OCI-LY7 (cell line): ENCODE results near the gene INS. TPM values are rescaled to one million over a fixed set of nuclear protein-coding genes. Genes with fewer than 3 reads are reported as not detected.

Experiments
- BruUV-seq: library from RNA; stranded (reverse); fragments of 400-500 nt; replicated peaks from 2 replicates; lab custom pipeline; 2021; lab: Mats Ljungman, UMichigan
- CTCF ChIA-PET: fragments of 300-600 bp; sonication (Branson Sonifier 250); formaldehyde crosslinking; loops from one replicate; lab custom pipeline; 2022; ENCODE audit warnings: antibody characterized with exemption; ENCODE audit not compliant: unreplicated experiment; lab: Charles Lee
- POLR2A ChIA-PET: fragments of 300-600 bp; sonication (Branson Sonifier 250); formaldehyde crosslinking; loops from one replicate; lab custom pipeline; 2022; ENCODE audit warnings: antibody characterized with exemption; lab: Charles Lee
- DNase-seq: peaks from one replicate; pipeline ENCODE4 v3.0.0-alpha.2; 2015; ENCODE audit warnings: low spot score
- H2AFZ ChIP-seq: fragments of 200-600 bp; sonication (generic), shearing (Covaris generic); 2 replicates; pipeline ENCODE4 v1.6.1; 2014; ENCODE audit warnings: mild to moderate bottlenecking, antibody characterized with exemption, low read length, moderate library complexity
- H3K27ac ChIP-seq: fragments of 200-600 bp; sonication (generic); 2 replicates; pipeline ENCODE4 v1.5.1; 2014; ENCODE audit warnings: mixed run types, low read depth, mild to moderate bottlenecking, moderate library complexity, low read length, inconsistent platforms; ENCODE audit not compliant: poor library complexity, severe bottlenecking
- H3K36me3 ChIP-seq: fragments of 200-600 bp; sonication (generic); 2 replicates; pipeline ENCODE4 v1.6.1; 2014; ENCODE audit warnings: mild to moderate bottlenecking, antibody characterized with exemption, low read length, moderate library complexity, mixed read lengths; ENCODE audit not compliant: insufficient read depth
- H3K4me1 ChIP-seq: fragments of 200-600 bp; sonication (generic); 2 replicates; pipeline ENCODE4 v1.5.1; 2014; ENCODE audit warnings: mild to moderate bottlenecking, low read length; ENCODE audit not compliant: insufficient read depth, poor library complexity, severe bottlenecking
- H3K4me2 ChIP-seq: fragments of 200-600 bp; sonication (generic); 2 replicates; pipeline ENCODE4 v1.6.1; 2014; ENCODE audit warnings: mild to moderate bottlenecking, low read length
- H3K4me3 ChIP-seq: fragments of 200-600 bp; sonication (generic); 2 replicates; pipeline ENCODE4 v1.5.1; 2014; ENCODE audit warnings: mild to moderate bottlenecking, low read depth, low read length; ENCODE audit not compliant: poor library complexity, severe bottlenecking
- H3K79me2 ChIP-seq: fragments of 200-600 bp; sonication (generic); 2 replicates; pipeline ENCODE4 v1.6.1; 2016; ENCODE audit warnings: low read depth, mild to moderate bottlenecking, low read length, moderate library complexity, mixed read lengths; ENCODE audit not compliant: insufficient read depth
- H3K9me2 ChIP-seq: fragments of 200-600 bp; sonication (generic); 2 replicates; pipeline ENCODE4 v1.6.1; 2016; ENCODE audit warnings: mild to moderate bottlenecking, low read length, mixed read lengths; ENCODE audit not compliant: insufficient read depth
- H3K9me3 ChIP-seq: fragments of 200-600 bp; sonication (generic); 2 replicates; pipeline ENCODE4 v1.6.1; 2014; ENCODE audit warnings: mild to moderate bottlenecking, mixed run types, low read length, mixed read lengths
- H4K20me1 ChIP-seq: fragments of 200-600 bp; sonication (generic); 2 replicates; pipeline ENCODE4 v1.6.1; 2014; ENCODE audit warnings: mild to moderate bottlenecking, antibody characterized with exemption, low read length, moderate library complexity, mixed read lengths; ENCODE audit not compliant: insufficient read depth
- CTCF ChIP-seq: fragments of 200-600 bp; sonication (generic); conservative IDR thresholded peaks from 2 replicates; pipeline ENCODE4 v1.5.1; 2014; ENCODE audit warnings: mild to moderate bottlenecking, antibody characterized with exemption, low read length, moderate library complexity, mixed read lengths
- EZH2phosphoT487 ChIP-seq: fragments of 200-600 bp; sonication (generic); IDR thresholded peaks from 2 replicates; pipeline ENCODE4 v1.6.1; 2018; ENCODE audit warnings: low read depth, borderline replicate concordance, mild to moderate bottlenecking, mixed run types, antibody characterized with exemption, low read length, moderate library complexity, mixed read lengths
- intact Hi-C: fragments of 100-400 bp; cut with micrococcal nuclease; formaldehyde crosslinking; loops from one replicate; pipeline ENCODE4 v1.10.0; 2022; ENCODE audit not compliant: unreplicated experiment
- total RNA-seq, 2 experiments: library from RNA; depleted of rRNA in 1 of 2; stranded (reverse); fragments of >200 nt in 1 of 2; shearing (Covaris generic) in 1 of 2; gene quantifications; 2 replicates each; pipeline ENCODE4 v1.2.3, GENCODE V29; 2014 to 2022

Gene INS
- total RNA-seq, 2 experiments from 2014 or later: not detected

DNA sequence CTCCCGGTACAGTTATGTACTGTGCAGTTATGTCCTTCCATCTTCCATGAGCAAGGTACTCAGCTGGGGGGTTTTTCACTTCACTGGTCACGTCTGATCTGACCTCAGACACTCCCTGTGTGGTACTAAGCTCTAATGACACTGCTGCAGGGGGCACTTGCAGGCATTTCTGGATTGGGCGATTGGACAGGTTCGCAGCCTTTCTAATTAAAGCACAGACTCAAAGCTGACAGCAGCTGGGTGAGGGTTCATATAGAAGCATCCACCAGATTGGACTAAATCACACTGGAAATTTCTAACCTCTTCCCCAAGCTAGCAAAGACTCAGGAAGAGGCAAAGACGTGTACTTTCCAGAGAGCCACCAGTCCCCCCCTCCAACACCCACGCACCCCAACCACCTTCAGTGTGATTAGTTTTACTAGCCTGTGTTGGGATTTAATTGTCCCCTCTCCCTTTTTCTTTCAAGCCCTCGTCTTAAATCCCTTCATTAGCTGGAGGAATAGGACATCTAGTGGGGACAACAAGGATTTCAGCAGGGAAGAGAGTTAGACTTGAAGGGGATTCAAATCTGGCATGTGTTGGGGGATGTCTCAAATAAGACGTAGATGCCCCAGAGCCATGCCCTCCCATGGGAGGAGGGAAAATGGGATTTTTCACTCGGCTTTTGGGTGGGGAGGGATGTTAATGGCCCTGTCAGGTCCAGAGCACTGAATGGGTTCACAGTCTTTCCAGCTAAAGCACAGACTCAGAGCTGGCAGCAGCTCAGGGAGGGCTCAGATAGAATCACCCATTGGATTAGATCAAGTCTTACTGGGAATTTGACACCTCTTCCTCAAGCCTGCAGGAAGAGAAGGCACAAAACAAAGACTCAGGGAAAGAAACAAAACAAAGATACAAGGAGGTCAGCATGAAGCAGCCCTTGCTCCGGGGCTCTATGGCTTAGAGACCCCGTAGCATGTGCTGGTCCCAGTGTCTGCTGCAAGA, 10.9 kb downstream of the INS start:
- Histone ChIP-seq H3K79me2 (no peaks in the 10 kb centered on the region), H3K9me2 (no peaks in the 10 kb centered on the region), H2AFZ (no peak overlapping the region), H3K36me3 (no peaks in the 10 kb centered on the region), H3K4me1 (peaks cover 4% of the 10 kb centered on the region), H3K9me3 (no peaks in the 10 kb centered on the region), H3K4me3 (no peak overlapping the region), H3K27ac (no peak overlapping the region), H3K4me2 (no peak overlapping the region), H4K20me1 (no peaks in the 10 kb centered on the region)
- DNase-seq: peak; percentile 13
- intact Hi-C loops: loop anchor here (5.0 to 10.0 kb wide), 2 partner anchors 458 to 495 kb away; no protein-coding TSS in a partner anchor
- CTCF ChIA-PET: interaction anchor here (0.6 kb wide), 1 partner anchor 16 kb away, joined by 3 read pairs; no protein-coding TSS in a partner anchor
- POLR2A ChIA-PET: interaction anchor here (0.7 kb wide), 1 partner anchor 196 kb away, joined by 4 read pairs; no protein-coding TSS in a partner anchor
- BruUV-seq: no TSS peak
- TF ChIP-seq CTCF: peak; percentile 48
- TF ChIP-seq EZH2phosphoT487: no peak

DNA sequence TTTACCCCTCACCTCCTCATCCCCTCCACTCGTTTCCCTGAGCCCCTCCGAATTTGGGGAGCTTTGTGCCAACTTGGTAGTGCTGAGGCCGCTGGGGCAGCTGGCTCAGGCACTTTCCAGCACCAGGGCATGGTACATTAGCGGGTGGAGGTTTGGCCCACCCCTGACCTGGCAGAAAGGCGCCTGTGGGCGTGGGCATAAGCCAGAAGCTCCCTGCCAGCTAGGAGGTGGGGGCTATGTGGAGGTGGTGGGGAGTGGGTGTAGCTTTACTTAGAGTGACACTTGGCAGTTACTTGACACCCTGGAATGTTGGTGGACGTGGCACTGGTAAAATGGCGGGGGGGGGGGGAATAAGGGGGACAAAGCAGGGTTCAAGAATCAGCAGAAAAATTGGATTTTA, 11.5 kb downstream of the INS start:
- H3K4me2 ChIP-seq: no peak overlapping the region
- no peak overlapping the region for H3K4me3 ChIP-seq
- no peaks in the 10 kb centered on the region for H3K9me2 ChIP-seq
- H3K27ac ChIP-seq: no peak overlapping the region
- H4K20me1 ChIP-seq: no peaks in the 10 kb centered on the region
- peaks cover 4% of the 10 kb centered on the region for H3K4me1 ChIP-seq
- CTCF ChIA-PET: interaction anchor here (0.6 kb wide), 1 partner anchor 704 kb away, joined by 3 read pairs; no protein-coding TSS in a partner anchor
- no peaks in the 10 kb centered on the region for H3K79me2 ChIP-seq
- no peak for DNase-seq
- no peak for TF ChIP-seq EZH2phosphoT487
- TF ChIP-seq CTCF: no peak
- intact Hi-C loops: no loop called here
- H2AFZ ChIP-seq: no peak overlapping the region
- POLR2A ChIA-PET: no interaction called here
- no peaks in the 10 kb centered on the region for H3K36me3 ChIP-seq
- H3K9me3 ChIP-seq: no peaks in the 10 kb centered on the region
- BruUV-seq: no TSS peak
